Endothelial cell of umbilical vein (primary cell): ENCODE data around the gene COL17A1. TPM values are rescaled to one million over a fixed set of nuclear protein-coding genes. Genes with fewer than 3 reads are reported as not detected.

ENCODE experiments used
- BruUV-seq: library from RNA; stranded (reverse); fragments of 400-500 nt; replicated peaks from 2 replicates; lab custom pipeline; 2021; lab: Mats Ljungman, UMichigan
- CTCF ChIA-PET: fragments of 300-600, 350-600 bp; sonication (Branson Sonifier 250); formaldehyde crosslinking; loops from one replicate; lab custom pipeline; 2021; ENCODE audit warnings: antibody characterized with exemption, inconsistent platforms; lab: Charles Lee
- POLR2A ChIA-PET: fragments of 300-600, 350-600 bp; sonication (Branson Sonifier 250); formaldehyde crosslinking; loops from one replicate; lab custom pipeline; 2021; ENCODE audit warnings: antibody characterized with exemption, inconsistent platforms; lab: Charles Lee
- DNase-seq: peaks from one replicate; pipeline ENCODE4 v3.0.0-alpha.2; 2011; ENCODE audit warnings: low read depth, low spot score
- FAIRE-seq: peaks from 2 replicates; lab custom pipeline; 2011; peaks lifted over from hg19 to GRCh38; lab: Jason Lieb, UNC
- H2AFZ ChIP-seq: 2 replicates; pipeline ENCODE4 v1.6.0; 2012; ENCODE audit warnings: low read depth, low read length, control low read depth, inconsistent platforms
- H3K27ac ChIP-seq: 2 replicates; pipeline ENCODE4 v1.5.1; 2011; ENCODE audit warnings: low read depth, mild to moderate bottlenecking, control low read depth, low read length, moderate library complexity; ENCODE audit not compliant: insufficient read depth
- H3K27me3 ChIP-seq, 2 experiments: 2 replicates each; pipeline versions ENCODE4 v1.6.0 to v1.6.1; 2011; ENCODE audit warnings: low read length in 2 of 2, mixed read lengths in 1 of 2; ENCODE audit not compliant: control insufficient read depth in 2 of 2, insufficient read depth in 2 of 2
- H3K36me3 ChIP-seq, 2 experiments: 2 replicates in 1 of 2; 3 replicates in 1 of 2; pipeline ENCODE4 v1.5.1; 2011; ENCODE audit warnings: low read length in 2 of 2, mild to moderate bottlenecking in 1 of 2, moderate library complexity in 1 of 2; ENCODE audit not compliant: control insufficient read depth in 2 of 2, insufficient read depth in 2 of 2; ENCODE audit errors: extremely low read depth in 1 of 2
- H3K4me1 ChIP-seq: 3 replicates; pipeline ENCODE4 v1.5.1; 2011; ENCODE audit warnings: mild to moderate bottlenecking, low read length; ENCODE audit not compliant: control insufficient read depth, insufficient read depth; ENCODE audit errors: extremely low read depth
- H3K4me2 ChIP-seq: 2 replicates; pipeline ENCODE4 v1.6.1; 2011; ENCODE audit warnings: low read length, control low read depth, mixed read lengths; ENCODE audit not compliant: insufficient read depth
- H3K4me3 ChIP-seq, 3 experiments: fragments of 200-600 bp in 1 of 3; sonication (generic), shearing (Covaris generic) in 1 of 3; replicated peaks in 1 of 3; 2 replicates each; pipeline ENCODE4 v1.5.1; 2011 to 2016; ENCODE audit warnings: control low read depth in 3 of 3, low read length in 3 of 3, mild to moderate bottlenecking in 2 of 3, inconsistent platforms in 1 of 3, low read depth in 1 of 3, moderate library complexity in 1 of 3; ENCODE audit not compliant: insufficient read depth in 1 of 3
- H3K79me2 ChIP-seq: 2 replicates; pipeline ENCODE4 v1.6.0; 2012; ENCODE audit warnings: low read length, inconsistent platforms; ENCODE audit not compliant: control insufficient read depth, insufficient read depth
- H3K9ac ChIP-seq: replicated peaks from 2 replicates; pipeline ENCODE3; 2011; ENCODE audit warnings: low read length, control low read depth; ENCODE audit not compliant: insufficient read depth; ENCODE audit errors: extremely low read depth
- H3K9me1 ChIP-seq: replicated peaks from 3 replicates; pipeline ENCODE4 v1.6.0; 2011; ENCODE audit warnings: mild to moderate bottlenecking, low read length; ENCODE audit not compliant: control insufficient read depth, insufficient read depth; ENCODE audit errors: extremely low read depth
- H3K9me3 ChIP-seq: replicated peaks from 2 replicates; pipeline ENCODE4 v1.5.1; 2012; ENCODE audit warnings: low read length, inconsistent platforms; ENCODE audit not compliant: control insufficient read depth, insufficient read depth
- H4K20me1 ChIP-seq: replicated peaks from 2 replicates; pipeline ENCODE3; 2011; ENCODE audit warnings: mild to moderate bottlenecking, low read length; ENCODE audit not compliant: control insufficient read depth, insufficient read depth; ENCODE audit errors: extremely low read depth
- CTCF ChIP-seq, 2 donors: IDR thresholded peaks; 1 replicate in 1 of 2; 2 replicates in 1 of 2; pipeline ENCODE4 v1.5.1; 2011; ENCODE audit warnings: low read length in 2 of 2, mild to moderate bottlenecking in 2 of 2, moderate library complexity in 2 of 2, control low read depth in 1 of 2, inconsistent platforms in 1 of 2, low read depth in 1 of 2; ENCODE audit not compliant: insufficient read depth in 1 of 2; ENCODE audit errors: extremely low read depth in 1 of 2
- EZH2 ChIP-seq: IDR thresholded peaks from 2 replicates; pipeline ENCODE4 v1.6.1; 2012; ENCODE audit warnings: borderline replicate concordance, low read depth, mild to moderate bottlenecking, moderate library complexity, low read length, inconsistent platforms; ENCODE audit not compliant: severe bottlenecking
- FOS ChIP-seq: IDR thresholded peaks from 2 replicates; pipeline ENCODE4 v1.6.1; 2011; ENCODE audit warnings: mild to moderate bottlenecking, low read length, moderate library complexity, borderline replicate concordance; ENCODE audit not compliant: insufficient read depth
- GATA2 ChIP-seq: IDR thresholded peaks from 2 replicates; pipeline ENCODE4 v1.7.0; 2011; ENCODE audit warnings: low read depth, mild to moderate bottlenecking, moderate library complexity, mixed read lengths, low read length; ENCODE audit not compliant: insufficient read length, insufficient read depth
- JUN ChIP-seq: IDR thresholded peaks from 2 replicates; pipeline ENCODE4 v1.6.1; 2011; ENCODE audit warnings: borderline replicate concordance, low read depth; ENCODE audit not compliant: insufficient read length, insufficient read depth
- MAX ChIP-seq: IDR thresholded peaks from 2 replicates; pipeline ENCODE4 v1.6.1; 2011; ENCODE audit not compliant: insufficient read depth, insufficient read length
- MYC ChIP-seq: IDR thresholded peaks from one replicate; pipeline ENCODE4 v1.6.1; 2011; ENCODE audit warnings: mild to moderate bottlenecking, low read depth, low read length
- POLR2A ChIP-seq: IDR thresholded peaks from 2 replicates; pipeline ENCODE4 v1.6.1; 2012; ENCODE audit warnings: low read depth, mild to moderate bottlenecking, control low read depth, low read length
- POLR2AphosphoS5 ChIP-seq: IDR thresholded peaks from 2 replicates; pipeline ENCODE4 v1.6.1; 2012; ENCODE audit warnings: low read depth, mild to moderate bottlenecking, control low read depth, low read length, moderate library complexity; ENCODE audit not compliant: insufficient read depth
- dilution Hi-C: fragments of 300-500 bp; cut with MboI; formaldehyde crosslinking; loops from one replicate; pipeline ENCODE4 v1.15.0; 2019; ENCODE audit warnings: low sequenced_read_pairs; ENCODE audit not compliant: extremely low pct_ligation_motif_present
- intact Hi-C: fragments of 100-400 bp; cut with micrococcal nuclease; formaldehyde crosslinking; loops from one replicate; pipeline ENCODE4 v1.10.0; 2022
- polyA plus RNA-seq, 4 experiments: library from polyadenylated mRNA; depleted of rRNA in 3 of 4; stranded (reverse) in 3 of 4; unstranded in 1 of 4; fragments of >200 nt; gene quantifications; 2 replicates each; pipeline versions ENCODE4 v1.2.1 to v1.2.3, GENCODE V29; 2011 to 2012; ENCODE audit warnings: missing spikeins in 1 of 4
- total RNA-seq: library from RNA; stranded (reverse); gene quantifications from 2 replicates; pipeline ENCODE4 v1.2.3, GENCODE V29; 2021

The COL17A1 gene
- total and polyA plus RNA-seq, 2 donors (not counting 3 experiments of a cell fraction or from before 2014, with no cell fraction given): 0.57 to 1.3 TPM

- TF ChIP-seq POLR2A (no peak), MAX (no peak), MYC (no peak), CTCF (IDR thresholded peaks at IDR 0.05; ENCODE audit: extremely low read depth in 1 of 2, insufficient read depth in 1 of 2, low read depth in 1 of 2, low read length in 2 of 2) (no peak), EZH2 (no peak), JUN (no peak), GATA2 (no peak), FOS (no peak), POLR2AphosphoS5 (no peak)
- Histone ChIP-seq H4K20me1 (no peaks in the 10 kb centered on the region), H3K36me3 (no peaks in the 10 kb centered on the region), H3K4me3 (no peak overlapping the region), H3K27ac (no peak overlapping the region), H3K4me2 (no peak overlapping the region), H3K9me1 (no peaks in the 10 kb centered on the region), H3K9me3 (no peaks in the 10 kb centered on the region), H3K79me2 (no peaks in the 10 kb centered on the region), H3K9ac (no peak overlapping the region), H3K27me3 (no peaks in the 10 kb centered on the region), H3K4me1 (no peaks in the 10 kb centered on the region), H2AFZ (no peak overlapping the region)
- BruUV-seq: no TSS peak
- dilution Hi-C loops: no loop called here
- ChIA-PET CTCF (interaction anchor here (1.6 to 3.1 kb wide), 3 partner anchors 12 to 153 kb away, joined by 5 to 16 read pairs (median 8); partner anchors contain the start of gene SFR1), POLR2A (no interaction called here)
- no peak for DNase-seq
- intact Hi-C loops: loop anchor here (10.0 kb wide), 1 partner anchor 294 kb away; the partner anchor contains the start of gene ITPRIP
- no peak for FAIRE-seq
Measured at GRCh38 chr10:104040862-104041789, 44.6 kb downstream of the COL17A1 start.
